Muscle of leg (tissue), 16 donors: ENCODE results near the gene ESD. TPM values are rescaled to one million over a fixed set of nuclear protein-coding genes. Genes with fewer than 3 reads are reported as not detected.

Experiments
- DNase-seq: peaks from one replicate; pipeline ENCODE4 v3.0.0; 2013
- H3K27ac ChIP-seq: one replicate; pipeline ENCODE4 v1.5.1; 2013; ENCODE audit warnings: mild to moderate bottlenecking, low read length, control low read depth
- H3K27me3 ChIP-seq: one replicate; pipeline ENCODE4 v1.6.1; 2013; ENCODE audit warnings: low read length; ENCODE audit not compliant: control insufficient read depth, insufficient read depth
- H3K36me3 ChIP-seq: one replicate; pipeline ENCODE4 v1.6.1; 2013; ENCODE audit warnings: low read length; ENCODE audit not compliant: control insufficient read depth, insufficient read depth
- H3K4me1 ChIP-seq: one replicate; pipeline ENCODE4 v1.6.1; 2013; ENCODE audit warnings: low read length; ENCODE audit not compliant: control insufficient read depth, insufficient read depth
- H3K4me3 ChIP-seq: one replicate; pipeline ENCODE4 v1.5.1; 2013; ENCODE audit warnings: low read length, control low read depth
- H3K9me3 ChIP-seq: replicated peaks from 2 replicates; pipeline ENCODE4 v1.6.1; 2013; ENCODE audit warnings: low read depth, low read length; ENCODE audit not compliant: control insufficient read depth
- WGBS: methylation state at CpG from one replicate; pipeline ENCODE4 v1.1.5; 2013; ENCODE audit warnings: missing lambda C conversion rate; ENCODE audit not compliant: insufficient coverage; 5-methylcytosine and 5-hydroxymethylcytosine counted together
- long read RNA-seq, 11 donors: transcript quantifications; one replicate each; lab custom pipeline, GENCODE V29; 2026
- polyA plus RNA-seq, 8 donors: library from polyadenylated mRNA; unstranded; fragments of 120-200 nt; gene quantifications; one replicate each; pipeline versions ENCODE4 v1.2.1 to v1.2.3, GENCODE V29; 2013; ENCODE audit warnings: inconsistent platforms in 1 of 8, low replicate concordance in 1 of 8; ENCODE audit not compliant: insufficient read length in 8 of 8, insufficient read depth in 1 of 8
- total RNA-seq: library from RNA; stranded (reverse); fragments of 120-200 nt; gene quantifications from one replicate; pipeline ENCODE4 v1.2.4, GENCODE V29; 2013

The ESD gene, protein sequence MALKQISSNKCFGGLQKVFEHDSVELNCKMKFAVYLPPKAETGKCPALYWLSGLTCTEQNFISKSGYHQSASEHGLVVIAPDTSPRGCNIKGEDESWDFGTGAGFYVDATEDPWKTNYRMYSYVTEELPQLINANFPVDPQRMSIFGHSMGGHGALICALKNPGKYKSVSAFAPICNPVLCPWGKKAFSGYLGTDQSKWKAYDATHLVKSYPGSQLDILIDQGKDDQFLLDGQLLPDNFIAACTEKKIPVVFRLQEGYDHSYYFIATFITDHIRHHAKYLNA
- total RNA-seq (126 TPM), polyA plus RNA-seq (100 to 1,000 TPM; 127 to 167 (median 148) TPM)
- long read RNA-seq, donor 1, transcript ESD-202 (10 exons, 1,192 nt): major isoform, 13 of 27 reads
- long read RNA-seq, donor 1, partial matches to known transcripts: 0 of 27 reads
- long read RNA-seq, donor 1, other reads (novel, unspliced or antisense): 14 of 27 reads
- long read RNA-seq, donor 2, transcript ESD-202 (10 exons, 1,192 nt): major isoform, 5 of 10 reads
- long read RNA-seq, donor 2, partial matches to known transcripts: 0 of 10 reads
- long read RNA-seq, donor 2, other reads (novel, unspliced or antisense): 5 of 10 reads
- long read RNA-seq, donor 3, transcript ESD-202 (10 exons, 1,192 nt): major isoform, 43 of 67 reads
- long read RNA-seq, donor 3, partial matches to known transcripts: 0 of 67 reads
- long read RNA-seq, donor 3, other reads (novel, unspliced or antisense): 23 of 67 reads
- long read RNA-seq, donor 4, transcript ESD-202 (10 exons, 1,192 nt): major isoform, 21 of 31 reads
- long read RNA-seq, donor 4, partial matches to known transcripts: 5 of 31 reads
- long read RNA-seq, donor 4, other reads (novel, unspliced or antisense): 5 of 31 reads
- long read RNA-seq, donor 5, transcript ESD-202 (10 exons, 1,192 nt): major isoform, 79 of 193 reads
- long read RNA-seq, donor 5, partial matches to known transcripts: 77 of 193 reads
- long read RNA-seq, donor 5, other reads (novel, unspliced or antisense): 36 of 193 reads
- long read RNA-seq, donor 6, transcript ESD-202 (10 exons, 1,192 nt): major isoform, 30 of 119 reads
- long read RNA-seq, donor 6, partial matches to known transcripts: 28 of 119 reads
- long read RNA-seq, donor 6, other reads (novel, unspliced or antisense): 60 of 119 reads
- long read RNA-seq, donor 7, transcript ESD-202 (10 exons, 1,192 nt): major isoform, 43 of 108 reads
- long read RNA-seq, donor 7, partial matches to known transcripts: 47 of 108 reads
- long read RNA-seq, donor 7, other reads (novel, unspliced or antisense): 18 of 108 reads
- long read RNA-seq, donor 8, transcript ESD-202 (10 exons, 1,192 nt): major isoform, 45 of 88 reads
- long read RNA-seq, donor 8, partial matches to known transcripts: 29 of 88 reads
- long read RNA-seq, donor 8, other reads (novel, unspliced or antisense): 14 of 88 reads
- long read RNA-seq, donor 9, transcript ESD-202 (10 exons, 1,192 nt): major isoform, 20 of 95 reads
- long read RNA-seq, donor 9, partial matches to known transcripts: 55 of 95 reads
- long read RNA-seq, donor 9, other reads (novel, unspliced or antisense): 20 of 95 reads
- long read RNA-seq, donor 10, transcript ESD-202 (10 exons, 1,192 nt): major isoform, 62 of 142 reads
- long read RNA-seq, donor 10, partial matches to known transcripts: 57 of 142 reads
- long read RNA-seq, donor 10, other reads (novel, unspliced or antisense): 23 of 142 reads
- long read RNA-seq, donor 11, transcript ESD-202 (10 exons, 1,192 nt): major isoform, 44 of 96 reads
- long read RNA-seq, donor 11, partial matches to known transcripts: 25 of 96 reads
- long read RNA-seq, donor 11, other reads (novel, unspliced or antisense): 26 of 96 reads

DNA sequence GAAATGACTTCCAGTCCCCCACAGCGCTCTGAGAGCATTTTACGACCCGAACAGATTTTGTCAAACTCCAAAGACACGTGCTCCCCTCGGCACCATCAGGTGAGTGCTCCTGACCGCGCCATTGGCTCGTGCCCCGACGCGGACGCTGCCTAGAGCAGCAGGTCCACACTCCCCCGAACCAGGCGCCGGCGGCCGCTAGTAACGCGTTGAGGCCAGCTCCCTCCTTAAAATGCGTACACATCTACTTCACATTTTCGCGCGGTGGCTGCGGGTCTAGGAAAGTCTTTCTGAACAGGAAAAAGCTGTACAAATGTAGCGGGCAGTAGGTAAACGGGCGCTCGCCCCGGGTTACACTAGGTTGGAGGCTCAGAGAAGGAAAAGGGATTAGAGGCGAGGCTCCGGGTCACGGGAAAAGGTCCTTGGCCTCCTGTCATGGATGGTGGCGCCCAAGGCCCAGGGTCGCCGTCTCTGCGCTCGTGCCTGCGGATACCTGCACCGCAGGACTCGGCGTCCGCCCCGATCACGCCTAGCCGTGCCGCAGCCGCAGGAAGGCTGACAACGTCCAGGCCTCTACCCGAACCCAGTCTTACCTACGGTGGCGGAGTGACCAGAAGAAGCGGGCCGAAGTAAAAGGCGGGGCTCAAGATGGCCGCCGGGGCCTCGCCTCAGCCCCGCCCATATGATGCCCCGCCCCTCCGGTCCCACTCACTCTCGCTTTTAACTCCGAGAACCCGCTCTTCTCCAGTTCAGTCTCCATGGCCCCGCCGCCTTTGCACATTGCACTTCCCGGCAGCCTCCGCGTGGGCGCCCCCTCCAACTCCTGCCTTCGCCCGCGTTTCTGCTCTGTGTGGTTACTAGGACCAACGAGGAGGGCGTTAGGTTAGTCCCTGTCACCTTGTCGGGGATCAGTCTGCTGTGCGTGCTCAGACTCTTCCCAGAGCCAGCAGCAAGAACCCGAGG lies at the start of gene ESD:
TSS of gene ESD (minus strand) at position 647 of the 960 bp plus-strand sequence. CDS start 5,748 bp downstream, outside the sequence.
- peaks cover 9% of the 10 kb centered on the region for H3K4me1 ChIP-seq
- no peaks in the 10 kb centered on the region for H3K9me3 ChIP-seq
- peak within 1 kb of the TSS; percentile 88 for H3K27ac ChIP-seq
- peak; percentile 97 for DNase-seq
- no peaks in the 10 kb centered on the region for H3K36me3 ChIP-seq
- under 1% methylated on average over 66 of the region's 77 CpGs for WGBS
- no peaks in the 10 kb centered on the region for H3K27me3 ChIP-seq
- H3K4me3 ChIP-seq: peak within 1 kb of the TSS; percentile 63

DNA sequence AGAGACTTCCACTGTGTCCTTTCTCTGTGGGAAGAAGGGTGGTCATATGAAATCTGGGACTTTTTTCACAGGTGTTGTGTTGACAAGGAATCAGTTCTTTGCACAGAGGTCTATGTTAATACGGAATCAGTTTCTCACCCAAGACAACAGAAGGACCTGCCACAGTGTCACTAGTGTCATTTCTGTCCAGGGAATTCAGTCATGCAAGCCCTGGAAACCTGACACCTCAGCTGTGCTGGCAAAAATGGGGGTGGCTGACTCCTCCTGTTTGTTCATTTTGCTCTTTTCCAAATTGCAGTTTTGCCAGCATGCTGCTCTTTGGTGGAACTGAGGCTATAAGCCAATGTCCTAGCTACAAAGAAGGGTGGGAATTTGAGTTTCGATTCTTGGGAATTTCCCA lies 49.8 kb upstream of the ESD start:
- Histone ChIP-seq H3K9me3 (no peaks in the 10 kb centered on the region), H3K27me3 (no peaks in the 10 kb centered on the region), H3K36me3 (no peaks in the 10 kb centered on the region), H3K4me1 (peaks cover 2% of the 10 kb centered on the region), H3K4me3 (no peak overlapping the region), H3K27ac (no peak overlapping the region)
- 80% methylated on average over 1 of the region's 2 CpGs for WGBS
- peak; percentile 3 for DNase-seq

DNA sequence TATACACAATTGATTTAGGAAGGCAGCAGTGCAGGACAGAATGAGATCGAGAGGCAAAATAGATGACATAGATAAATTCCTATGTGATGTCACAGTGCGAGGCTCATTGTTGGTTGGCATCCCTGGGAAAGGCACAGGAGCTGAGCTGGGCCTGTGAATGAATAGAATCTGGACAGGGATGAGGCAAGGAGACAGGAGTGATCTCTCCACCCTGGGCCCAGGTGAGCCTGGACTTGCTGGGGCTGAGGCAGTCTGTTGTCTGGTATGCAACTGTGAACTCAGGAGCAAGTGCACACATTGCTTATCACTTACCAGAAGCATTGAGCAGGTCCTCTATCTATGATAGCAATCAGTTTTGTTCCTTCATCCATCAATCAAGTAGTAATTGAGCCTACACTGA lies 48.2 kb upstream of the ESD start:
- Histone ChIP-seq H3K4me1 (peaks cover 2% of the 10 kb centered on the region), H3K4me3 (no peak overlapping the region), H3K36me3 (no peaks in the 10 kb centered on the region), H3K27ac (no peak overlapping the region), H3K9me3 (no peaks in the 10 kb centered on the region), H3K27me3 (no peaks in the 10 kb centered on the region)
- no peak for DNase-seq
- WGBS: 100% methylated on average over 1 of the region's 2 CpGs

DNA sequence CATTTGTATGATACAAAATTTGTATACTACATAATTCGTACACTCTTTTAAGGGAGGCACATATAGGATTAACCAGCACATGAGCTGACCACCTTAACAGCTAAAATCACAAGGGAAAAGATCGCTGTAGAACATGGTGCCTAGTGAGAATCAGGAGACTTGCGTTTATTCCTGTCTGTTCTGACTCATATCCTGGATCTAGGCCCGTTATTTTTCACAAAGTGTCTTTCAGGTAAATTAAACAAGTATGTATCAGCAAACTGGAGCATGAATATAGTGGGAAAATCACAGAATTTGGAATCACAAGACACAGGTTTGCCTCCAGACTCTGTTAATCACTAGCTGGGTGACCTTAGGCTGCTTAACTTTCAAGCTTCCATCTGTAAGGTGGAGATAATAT lies 47.5 kb upstream of the ESD start:
- H3K27me3 ChIP-seq: no peaks in the 10 kb centered on the region
- no peak for DNase-seq
- H3K36me3 ChIP-seq: no peaks in the 10 kb centered on the region
- peaks cover 2% of the 10 kb centered on the region for H3K4me1 ChIP-seq
- no peaks in the 10 kb centered on the region for H3K9me3 ChIP-seq
- H3K27ac ChIP-seq: no peak overlapping the region
- H3K4me3 ChIP-seq: no peak overlapping the region
- WGBS: 20% methylated on average over 1 of the region's 4 CpGs

DNA sequence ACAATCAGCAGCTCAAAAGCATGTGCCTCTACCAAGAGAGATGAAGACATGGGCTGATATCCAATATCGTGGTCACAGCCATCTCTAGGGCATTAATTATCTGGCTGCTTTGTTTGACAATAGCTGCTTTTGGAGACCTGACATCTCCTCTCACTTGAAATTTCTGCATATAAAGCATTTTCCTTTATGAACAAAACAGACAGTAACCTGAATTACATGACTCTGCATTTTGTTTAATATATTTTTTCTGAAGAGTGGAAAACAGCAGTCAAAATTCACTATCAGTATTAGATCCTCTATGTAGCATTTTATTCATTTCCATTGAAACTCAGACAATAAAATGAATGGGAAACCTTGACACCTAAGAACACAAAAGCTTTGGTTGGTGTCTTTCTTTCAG lies 42.4 kb upstream of the ESD start:
- Histone ChIP-seq H3K4me1 (no peaks in the 10 kb centered on the region), H3K4me3 (no peak overlapping the region), H3K27me3 (no peaks in the 10 kb centered on the region), H3K9me3 (no peaks in the 10 kb centered on the region), H3K27ac (no peak overlapping the region), H3K36me3 (no peaks in the 10 kb centered on the region)
- WGBS: 40% methylated on average over 1 of the region's 1 CpG
- DNase-seq: no peak

DNA sequence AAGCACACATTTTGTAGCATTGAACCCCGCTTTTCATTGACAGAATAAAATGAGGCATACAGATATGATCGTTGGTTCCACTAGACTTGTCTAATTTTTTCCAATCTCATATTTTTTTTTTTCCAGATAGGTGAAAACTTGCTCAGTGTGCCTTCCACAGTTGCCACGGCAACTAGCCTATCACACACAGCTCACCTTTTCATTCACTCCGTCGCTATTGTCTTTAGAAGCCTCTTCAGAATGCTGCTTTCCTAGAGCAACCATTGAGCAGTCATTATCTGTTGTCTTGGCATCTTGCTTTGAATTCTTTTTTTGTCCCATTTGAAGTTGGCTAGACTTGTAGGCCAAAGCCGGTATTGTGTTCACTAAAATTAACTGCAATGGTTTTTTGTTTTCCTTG lies 37.7 kb upstream of the ESD start:
- Histone ChIP-seq H3K4me3 (no peak overlapping the region), H3K27ac (no peak overlapping the region), H3K36me3 (no peaks in the 10 kb centered on the region), H3K27me3 (no peaks in the 10 kb centered on the region), H3K9me3 (no peaks in the 10 kb centered on the region), H3K4me1 (no peaks in the 10 kb centered on the region)
- no peak for DNase-seq
- 95% methylated on average over 4 of the region's 6 CpGs for WGBS

DNA sequence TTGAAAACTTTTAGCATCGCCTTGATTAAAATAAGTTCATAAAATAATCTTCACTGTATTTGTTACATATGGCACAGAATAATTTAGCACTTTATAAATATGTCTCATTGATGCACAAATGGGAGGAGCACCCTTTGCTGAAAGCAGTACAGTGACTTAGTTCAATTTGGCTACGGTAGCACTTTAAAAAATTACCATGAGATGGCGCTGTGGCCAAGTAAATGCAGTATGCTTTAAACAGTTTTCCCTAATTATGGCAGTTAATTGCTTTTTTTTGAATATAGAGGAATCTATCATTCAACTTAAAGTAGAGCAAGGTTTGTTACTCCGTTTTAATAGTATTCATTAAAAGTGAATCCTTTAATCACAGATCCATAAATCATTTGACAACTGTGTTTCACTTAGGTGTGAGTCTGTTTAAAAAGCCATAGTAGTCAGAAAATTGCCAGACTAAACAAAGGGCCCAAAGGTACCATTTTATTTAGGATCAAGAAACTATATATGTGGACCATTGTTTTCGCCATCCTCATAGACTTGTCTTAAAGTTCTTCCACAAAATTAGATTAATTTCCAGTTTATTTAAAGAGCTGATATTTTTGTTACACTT lies 34.7 kb upstream of the ESD start:
- no CpG with 5 or more reads among the region's 5 CpGs for WGBS
- Histone ChIP-seq H3K4me3 (no peak overlapping the region), H3K4me1 (no peaks in the 10 kb centered on the region), H3K27me3 (no peaks in the 10 kb centered on the region), H3K27ac (no peak overlapping the region), H3K36me3 (no peaks in the 10 kb centered on the region), H3K9me3 (no peaks in the 10 kb centered on the region)
- DNase-seq: peak; percentile 59

DNA sequence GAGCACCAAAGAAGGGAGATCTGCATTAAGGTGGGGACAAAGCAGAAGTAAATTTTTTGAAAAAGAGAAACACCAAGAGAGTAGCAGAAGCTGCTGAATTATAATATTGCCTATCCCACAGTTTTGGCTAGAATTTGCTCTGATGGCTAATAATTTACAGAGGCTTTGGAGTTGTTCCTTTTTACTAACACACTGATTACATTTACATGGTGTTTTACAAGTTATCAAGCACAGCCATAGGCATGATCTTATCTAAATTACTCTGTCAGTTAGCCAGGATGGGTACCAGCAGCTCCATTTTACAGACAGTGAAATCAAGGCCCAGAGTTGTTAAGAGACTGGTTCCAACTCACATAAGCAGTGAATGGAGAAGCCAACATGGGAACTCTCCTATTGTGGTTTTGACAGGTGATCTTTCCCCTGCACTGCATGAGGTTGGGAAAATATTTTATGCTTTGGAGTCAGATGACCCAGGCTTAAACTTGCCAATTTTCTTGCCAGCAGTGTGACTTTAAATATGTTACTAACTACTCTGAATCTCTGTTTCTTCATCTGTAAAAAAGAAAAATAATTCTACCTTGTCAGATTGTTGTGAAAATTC lies 33.5 kb upstream of the ESD start:
- Histone ChIP-seq H3K27ac (no peak overlapping the region), H3K9me3 (no peaks in the 10 kb centered on the region), H3K4me1 (no peaks in the 10 kb centered on the region), H3K4me3 (no peak overlapping the region), H3K27me3 (no peaks in the 10 kb centered on the region), H3K36me3 (no peaks in the 10 kb centered on the region)
- DNase-seq: no peak
